Neural progenitor cell (in vitro differentiated cells): ENCODE results near the gene ABCC1.

Experiments used
- EZH2 ChIP-seq: fragments of 200-600 bp; sonication (generic); IDR thresholded peaks from 2 replicates; pipeline ENCODE4 v1.6.1; 2017; ENCODE audit warnings: antibody characterized with exemption, mild to moderate bottlenecking, moderate library complexity
- EZH2phosphoT487 ChIP-seq: fragments of 200-600 bp; sonication (generic); IDR thresholded peaks from 2 replicates; pipeline ENCODE4 v1.6.1; 2017; ENCODE audit warnings: antibody characterized with exemption
- TF ChIP-seq, protein P1 (sequence below): fragments of 200-600 bp; sonication (generic); IDR thresholded peaks from 2 replicates; pipeline ENCODE4 v1.5.1; 2017; ENCODE audit warnings: antibody characterized with exemption, mild to moderate bottlenecking

DNA sequence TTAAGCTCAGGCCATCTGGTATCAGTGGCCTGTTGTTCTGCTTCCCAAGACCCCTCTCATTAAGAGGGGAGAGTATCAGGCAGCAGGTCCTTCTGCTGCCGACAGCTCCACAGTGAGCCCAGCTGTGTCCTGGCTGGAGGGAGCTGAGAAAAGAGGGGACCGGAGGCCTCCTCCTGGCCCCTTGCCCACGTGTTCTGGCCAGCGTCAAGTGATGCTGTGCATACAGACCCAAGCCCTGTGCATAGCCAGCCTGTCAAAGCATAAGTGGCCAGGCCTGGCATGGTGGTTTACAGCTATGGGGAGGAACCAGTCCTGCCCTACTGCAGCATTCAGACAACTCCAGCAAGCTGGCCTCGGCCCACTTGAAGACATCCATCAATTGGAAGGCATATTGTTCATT lies 225.9 kb downstream of the ABCC1 start:
- TF ChIP-seq, protein P1, sequence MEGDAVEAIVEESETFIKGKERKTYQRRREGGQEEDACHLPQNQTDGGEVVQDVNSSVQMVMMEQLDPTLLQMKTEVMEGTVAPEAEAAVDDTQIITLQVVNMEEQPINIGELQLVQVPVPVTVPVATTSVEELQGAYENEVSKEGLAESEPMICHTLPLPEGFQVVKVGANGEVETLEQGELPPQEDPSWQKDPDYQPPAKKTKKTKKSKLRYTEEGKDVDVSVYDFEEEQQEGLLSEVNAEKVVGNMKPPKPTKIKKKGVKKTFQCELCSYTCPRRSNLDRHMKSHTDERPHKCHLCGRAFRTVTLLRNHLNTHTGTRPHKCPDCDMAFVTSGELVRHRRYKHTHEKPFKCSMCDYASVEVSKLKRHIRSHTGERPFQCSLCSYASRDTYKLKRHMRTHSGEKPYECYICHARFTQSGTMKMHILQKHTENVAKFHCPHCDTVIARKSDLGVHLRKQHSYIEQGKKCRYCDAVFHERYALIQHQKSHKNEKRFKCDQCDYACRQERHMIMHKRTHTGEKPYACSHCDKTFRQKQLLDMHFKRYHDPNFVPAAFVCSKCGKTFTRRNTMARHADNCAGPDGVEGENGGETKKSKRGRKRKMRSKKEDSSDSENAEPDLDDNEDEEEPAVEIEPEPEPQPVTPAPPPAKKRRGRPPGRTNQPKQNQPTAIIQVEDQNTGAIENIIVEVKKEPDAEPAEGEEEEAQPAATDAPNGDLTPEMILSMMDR = no peak
- no peak for TF ChIP-seq EZH2phosphoT487
- TF ChIP-seq EZH2 = no peak
